H1 (cell line): ENCODE data around the gene AVPI1. TPM values are rescaled to one million over a fixed set of nuclear protein-coding genes. Genes with fewer than 3 reads are reported as not detected.
A peak's percentile ranks its signal among the peaks of the same experiment; 100 is the strongest.

Experiments used
- ASH2L ChIP-seq: fragments of 200-600, 300-600 bp; sonication (generic); IDR thresholded peaks from one replicate; pipeline ENCODE4 v1.7.1; 2017; ENCODE audit warnings: low read length
- NANOG ChIP-seq: IDR thresholded peaks from 2 replicates; pipeline ENCODE4 v1.6.1; 2011; ENCODE audit warnings: low read length, low read depth, mild to moderate bottlenecking, inconsistent platforms; ENCODE audit not compliant: insufficient read depth, poor library complexity, severe bottlenecking
- SP1 ChIP-seq: IDR thresholded peaks from 2 replicates; pipeline ENCODE4 v1.6.1; 2011; ENCODE audit warnings: low read depth, low read length
- polyA plus RNA-seq, 7 experiments: library from polyadenylated mRNA; depleted of rRNA in 3 of 7; stranded (reverse) in 5 of 7; unstranded in 2 of 7; fragments of >200 nt in 5 of 7; fragments of 200-250 nt in 2 of 7; gene quantifications; 1 replicate in 5 of 7; 2 replicates in 1 of 7; 4 replicates in 1 of 7; pipeline versions ENCODE4 v1.2.1 to v1.2.3, GENCODE V29; 2011 to 2013; ENCODE audit warnings: missing spikeins in 2 of 7, mixed read lengths in 2 of 7
- total RNA-seq: library from RNA; stranded (reverse); fragmentation: NEBNext Ultra II Directional; extraction: Animal tissue kit (Norgen Biotek cat#: 25700); gene quantifications from 2 replicates; pipeline ENCODE4 v1.2.1, GENCODE V29; 2021
- TF ChIP-seq, protein P1 (sequence below), 3 experiments: IDR thresholded peaks; 1 replicate in 2 of 3; 2 replicates in 1 of 3; pipeline versions ENCODE4 v1.5.1 to v1.6.1; 2011; ENCODE audit warnings: low read length in 3 of 3, mild to moderate bottlenecking in 3 of 3, inconsistent platforms in 2 of 3, low read depth in 1 of 3, moderate library complexity in 1 of 3; ENCODE audit not compliant: insufficient read depth in 1 of 3; ENCODE audit errors: control extremely low read depth in 1 of 3
- TF ChIP-seq, protein P2 (sequence below): IDR thresholded peaks from 2 replicates; pipeline ENCODE4 v1.6.1; 2012; ENCODE audit warnings: inconsistent platforms

AVPI1 gene
- total and polyA plus RNA-seq, 2 of the 8 experiments (the other 6 are each of a cell fraction or from before 2014, with no cell fraction given), result 9.0 to 13.5 TPM

DNA sequence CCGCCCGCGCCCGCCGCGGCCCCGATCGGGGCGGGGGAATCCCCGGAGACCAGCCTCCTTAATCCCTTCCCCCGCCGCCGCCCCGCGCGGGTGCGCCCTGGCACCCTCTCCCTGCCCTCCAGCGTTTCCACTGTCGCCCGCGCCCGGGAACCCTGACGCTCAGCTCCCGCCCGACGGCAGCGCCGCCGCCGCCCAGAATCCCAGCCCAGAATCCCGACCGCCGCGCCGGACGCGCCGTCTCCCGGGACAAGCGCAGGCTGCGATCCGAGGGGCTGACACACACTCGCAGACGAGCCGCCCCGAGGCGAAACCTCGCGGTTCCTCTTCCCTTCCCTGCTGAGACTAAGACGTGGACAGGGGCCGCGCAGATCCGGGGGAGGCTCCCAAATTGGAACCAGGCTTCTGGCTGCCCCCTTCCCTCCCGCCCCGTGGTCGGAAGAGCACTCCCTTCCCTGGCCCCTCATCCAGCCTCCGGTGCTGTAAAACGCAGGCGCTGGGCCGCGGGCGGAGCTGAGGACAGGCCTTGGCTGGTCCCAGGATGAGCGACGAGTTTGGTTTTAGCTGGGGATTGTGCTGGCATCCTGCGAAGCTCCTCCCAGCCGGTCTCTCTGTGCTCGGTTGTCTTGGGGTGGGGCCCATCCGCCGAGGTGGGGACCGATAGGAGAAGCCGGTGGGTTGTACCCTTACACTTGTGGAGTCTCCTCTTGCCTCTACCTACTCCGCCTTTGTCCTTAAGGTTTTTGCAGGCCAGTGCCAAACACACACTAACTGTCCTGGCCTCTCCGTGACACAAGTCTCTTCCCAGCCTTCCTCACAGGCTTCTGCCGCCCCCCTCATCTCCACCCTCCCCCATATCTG lies 27.6 kb upstream of the AVPI1 start (continued):
- TF ChIP-seq, protein P1, sequence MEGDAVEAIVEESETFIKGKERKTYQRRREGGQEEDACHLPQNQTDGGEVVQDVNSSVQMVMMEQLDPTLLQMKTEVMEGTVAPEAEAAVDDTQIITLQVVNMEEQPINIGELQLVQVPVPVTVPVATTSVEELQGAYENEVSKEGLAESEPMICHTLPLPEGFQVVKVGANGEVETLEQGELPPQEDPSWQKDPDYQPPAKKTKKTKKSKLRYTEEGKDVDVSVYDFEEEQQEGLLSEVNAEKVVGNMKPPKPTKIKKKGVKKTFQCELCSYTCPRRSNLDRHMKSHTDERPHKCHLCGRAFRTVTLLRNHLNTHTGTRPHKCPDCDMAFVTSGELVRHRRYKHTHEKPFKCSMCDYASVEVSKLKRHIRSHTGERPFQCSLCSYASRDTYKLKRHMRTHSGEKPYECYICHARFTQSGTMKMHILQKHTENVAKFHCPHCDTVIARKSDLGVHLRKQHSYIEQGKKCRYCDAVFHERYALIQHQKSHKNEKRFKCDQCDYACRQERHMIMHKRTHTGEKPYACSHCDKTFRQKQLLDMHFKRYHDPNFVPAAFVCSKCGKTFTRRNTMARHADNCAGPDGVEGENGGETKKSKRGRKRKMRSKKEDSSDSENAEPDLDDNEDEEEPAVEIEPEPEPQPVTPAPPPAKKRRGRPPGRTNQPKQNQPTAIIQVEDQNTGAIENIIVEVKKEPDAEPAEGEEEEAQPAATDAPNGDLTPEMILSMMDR (IDR thresholded peaks at IDR 0.05; ENCODE audit: control extremely low read depth in 1 of 3, insufficient read depth in 1 of 3, low read depth in 1 of 3, low read length in 3 of 3), result no peak
- TF ChIP-seq SP1 (0 out of 2 replicates have a peak, but pooled peaks have one; percentile 6), NANOG (no peak), ASH2L (peak; percentile 82)
- TF ChIP-seq, protein P2, sequence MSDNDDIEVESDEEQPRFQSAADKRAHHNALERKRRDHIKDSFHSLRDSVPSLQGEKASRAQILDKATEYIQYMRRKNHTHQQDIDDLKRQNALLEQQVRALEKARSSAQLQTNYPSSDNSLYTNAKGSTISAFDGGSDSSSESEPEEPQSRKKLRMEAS, result 0 out of 2 replicates have a peak, but pooled peaks have one; percentile 6
